22Rv1 (cell line): ENCODE measurements around the gene GNG11.
"Not testable (repeated sequence)": the region's sequence is repeated elsewhere in the genome, so short reads cannot be mapped to it uniquely, and the experiment has no call there.

ENCODE experiments used
- H3K27ac ChIP-seq: fragments of 450-650 bp; 2 replicates; pipeline ENCODE4 v1.5.1; 2017
- ZFX ChIP-seq: fragments of 450-650 bp; IDR thresholded peaks from 2 replicates; pipeline ENCODE4 v1.6.1; 2017; ENCODE audit warnings: antibody characterized with exemption, borderline replicate concordance
- TF ChIP-seq, protein P1 (sequence below): fragments of 450-650 bp; IDR thresholded peaks from 2 replicates; pipeline ENCODE4 v1.5.1; 2017; ENCODE audit warnings: mild to moderate bottlenecking

The GNG11 gene

DNA sequence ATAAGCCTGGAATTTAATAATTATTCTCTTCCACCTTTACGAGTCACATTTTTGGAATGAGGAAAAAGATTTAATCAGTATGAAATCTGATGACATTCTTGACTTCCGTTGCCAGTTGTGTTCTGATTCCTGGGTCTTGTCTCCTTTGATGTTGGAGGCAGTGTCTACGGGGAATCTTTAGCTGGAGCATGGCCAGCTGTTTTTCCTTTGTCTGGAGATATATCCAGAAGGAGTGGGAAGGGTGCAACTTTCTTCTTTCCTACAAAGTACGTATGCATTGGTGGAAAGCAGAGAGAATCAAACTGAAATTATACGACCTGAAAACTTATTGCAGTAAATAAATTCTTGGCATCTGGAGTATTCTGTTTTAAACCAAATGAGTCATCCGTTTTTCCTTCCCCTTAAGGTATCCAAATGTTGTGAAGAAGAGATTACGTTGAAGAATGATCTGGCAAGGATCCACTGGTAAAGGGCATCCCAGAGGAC, 6.9 kb upstream of the GNG11 start:
- TF ChIP-seq, protein P1, sequence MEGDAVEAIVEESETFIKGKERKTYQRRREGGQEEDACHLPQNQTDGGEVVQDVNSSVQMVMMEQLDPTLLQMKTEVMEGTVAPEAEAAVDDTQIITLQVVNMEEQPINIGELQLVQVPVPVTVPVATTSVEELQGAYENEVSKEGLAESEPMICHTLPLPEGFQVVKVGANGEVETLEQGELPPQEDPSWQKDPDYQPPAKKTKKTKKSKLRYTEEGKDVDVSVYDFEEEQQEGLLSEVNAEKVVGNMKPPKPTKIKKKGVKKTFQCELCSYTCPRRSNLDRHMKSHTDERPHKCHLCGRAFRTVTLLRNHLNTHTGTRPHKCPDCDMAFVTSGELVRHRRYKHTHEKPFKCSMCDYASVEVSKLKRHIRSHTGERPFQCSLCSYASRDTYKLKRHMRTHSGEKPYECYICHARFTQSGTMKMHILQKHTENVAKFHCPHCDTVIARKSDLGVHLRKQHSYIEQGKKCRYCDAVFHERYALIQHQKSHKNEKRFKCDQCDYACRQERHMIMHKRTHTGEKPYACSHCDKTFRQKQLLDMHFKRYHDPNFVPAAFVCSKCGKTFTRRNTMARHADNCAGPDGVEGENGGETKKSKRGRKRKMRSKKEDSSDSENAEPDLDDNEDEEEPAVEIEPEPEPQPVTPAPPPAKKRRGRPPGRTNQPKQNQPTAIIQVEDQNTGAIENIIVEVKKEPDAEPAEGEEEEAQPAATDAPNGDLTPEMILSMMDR, result no peak
- no peak for TF ChIP-seq ZFX
- no peak overlapping the region for H3K27ac ChIP-seq

DNA sequence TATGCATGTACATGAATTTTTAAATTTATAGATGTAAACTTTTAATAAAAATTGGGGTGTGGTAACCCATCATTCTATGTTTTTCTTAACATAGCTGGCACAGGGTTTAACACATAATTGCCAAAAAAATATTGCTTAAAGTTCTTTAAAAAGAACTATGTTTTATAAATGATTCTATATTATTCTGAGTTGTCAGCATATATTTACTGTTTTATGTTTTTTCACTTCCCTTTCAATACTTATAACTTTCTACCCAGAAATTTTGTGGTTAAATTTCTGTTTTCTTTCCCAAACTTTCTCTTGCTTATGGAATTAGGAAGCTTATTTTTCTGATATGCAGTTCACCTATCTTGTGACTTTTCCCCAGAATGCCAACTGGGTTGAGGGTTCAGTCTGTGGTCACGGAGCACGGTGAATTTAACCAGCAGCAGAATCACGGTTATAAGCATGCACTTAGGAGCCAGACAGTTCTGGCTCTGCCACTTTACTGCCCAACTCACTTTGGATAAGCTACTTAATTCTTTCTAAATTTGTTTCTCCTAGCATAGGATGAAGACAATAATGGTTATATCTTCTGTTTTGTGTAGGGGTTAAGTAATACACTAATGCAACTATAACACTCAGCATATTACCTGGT, 6.2 kb upstream of the GNG11 start:
- not testable (repeated sequence) for H3K27ac ChIP-seq

DNA sequence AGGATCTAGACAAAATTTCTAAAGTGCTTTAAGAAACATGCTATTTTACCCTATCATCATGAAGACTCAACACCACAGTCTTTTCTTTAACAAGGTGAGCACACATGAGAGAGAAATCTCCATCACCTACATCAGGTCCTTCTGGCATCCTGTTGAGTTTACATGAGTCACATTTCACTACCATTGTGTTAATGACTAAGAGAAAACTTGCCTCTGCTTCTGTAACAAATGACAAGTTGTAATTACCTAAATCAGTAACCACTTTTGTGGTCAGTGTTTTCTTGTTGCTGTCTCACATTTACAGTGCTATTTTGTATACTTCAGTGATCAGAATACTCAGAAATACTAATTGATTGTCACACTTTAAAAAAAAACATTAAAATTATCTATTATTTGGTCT, 5.6 kb upstream of the GNG11 start:
- not testable (repeated sequence) for H3K27ac ChIP-seq

DNA sequence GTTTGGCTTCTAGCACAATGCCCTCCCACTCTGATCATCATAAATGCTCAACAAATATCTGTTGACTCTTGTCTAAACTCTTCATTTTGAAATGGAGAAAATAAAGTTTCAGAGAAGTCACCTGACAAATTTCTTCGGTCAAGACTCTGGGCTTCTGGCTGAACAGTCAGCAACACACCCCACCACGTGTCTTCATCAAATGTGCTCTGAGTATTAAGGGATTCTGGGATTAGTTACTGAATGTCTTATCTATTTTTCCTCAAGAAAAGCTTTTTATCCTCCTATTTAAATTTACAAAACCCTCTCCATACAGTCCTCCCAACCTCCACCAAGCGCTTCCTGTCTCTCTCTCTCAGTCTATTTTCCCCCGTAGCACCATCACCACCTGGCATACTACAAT, 5.2 kb upstream of the GNG11 start:
- not testable (repeated sequence) for H3K27ac ChIP-seq

DNA sequence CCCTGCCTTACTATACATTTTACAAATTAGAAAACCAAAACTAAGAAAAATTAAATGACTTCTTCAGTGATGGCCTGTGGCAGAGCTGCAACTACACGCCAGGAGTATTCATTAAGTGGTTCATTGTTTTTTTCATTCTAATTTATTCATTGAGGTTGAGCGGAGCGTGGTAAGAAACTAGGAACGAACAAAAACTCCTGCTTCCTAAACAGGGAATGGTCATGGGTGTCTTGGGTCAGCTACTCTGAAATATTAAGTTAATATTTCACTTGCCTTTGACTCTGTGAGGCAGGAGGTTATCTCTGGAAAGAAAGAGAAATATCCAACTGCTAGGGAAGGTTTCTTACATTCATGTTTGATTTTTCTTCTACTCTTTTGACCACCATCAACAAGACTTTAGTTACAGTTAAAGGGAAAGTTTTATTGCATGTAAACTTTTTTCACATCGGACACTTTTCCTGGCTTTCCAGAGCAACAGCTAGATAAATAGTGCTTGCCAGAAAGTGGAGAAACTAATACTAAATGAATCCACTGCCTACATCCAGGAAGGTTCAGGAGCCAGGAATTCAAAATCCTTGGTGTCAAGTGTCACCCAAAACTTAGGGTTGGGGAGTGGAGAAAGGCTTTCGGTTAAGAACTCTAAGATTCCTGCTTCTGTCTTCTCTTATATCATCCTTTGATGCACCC, 896 bp upstream of the GNG11 start:
- TF ChIP-seq ZFX, result no peak
- TF ChIP-seq, protein P1, result no peak
- no peak overlapping the region for H3K27ac ChIP-seq

DNA sequence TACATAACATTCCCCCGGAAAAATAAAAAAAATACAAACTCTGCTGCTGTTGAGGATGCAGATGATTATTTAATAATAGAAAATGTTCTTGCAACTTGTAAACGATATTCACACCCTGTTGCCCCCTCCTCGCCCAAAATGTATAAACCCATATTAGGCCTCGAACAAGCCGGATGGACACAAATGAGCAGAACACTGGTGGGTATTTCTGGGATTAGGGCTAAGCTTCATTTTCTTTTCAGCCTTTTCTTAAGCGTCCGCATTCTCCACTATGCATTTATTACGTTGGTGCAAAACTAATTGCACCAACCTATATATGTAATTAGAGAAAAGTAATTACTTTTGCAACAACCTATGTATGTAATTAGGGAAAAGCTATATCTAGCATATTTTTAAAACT, 349 bp upstream of the GNG11 start:
- no peak for TF ChIP-seq ZFX
- TF ChIP-seq, protein P1, result no peak
- H3K27ac ChIP-seq, result no peak overlapping the region

DNA sequence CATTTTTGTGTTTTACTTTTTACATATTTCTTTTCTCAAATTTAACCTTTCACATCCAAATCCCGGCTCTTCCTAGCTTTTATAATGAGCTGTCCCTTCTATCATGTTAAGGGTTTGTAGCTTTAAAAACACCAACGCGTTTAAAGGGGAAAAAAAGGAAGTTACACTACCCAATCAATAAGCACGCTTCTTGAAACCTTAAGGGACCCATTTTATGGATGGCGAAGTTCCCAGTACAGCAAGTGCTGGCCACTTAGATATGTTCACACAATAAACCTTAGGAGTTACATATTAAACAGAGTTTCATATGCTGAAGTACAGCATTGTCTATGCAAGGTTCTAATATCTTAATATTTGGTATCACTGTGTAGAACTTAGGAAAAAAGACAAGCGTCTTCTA, 1.8 kb downstream of the GNG11 start:
- no peak for TF ChIP-seq ZFX
- TF ChIP-seq, protein P1, result no peak
- H3K27ac ChIP-seq, result no peak overlapping the region

DNA sequence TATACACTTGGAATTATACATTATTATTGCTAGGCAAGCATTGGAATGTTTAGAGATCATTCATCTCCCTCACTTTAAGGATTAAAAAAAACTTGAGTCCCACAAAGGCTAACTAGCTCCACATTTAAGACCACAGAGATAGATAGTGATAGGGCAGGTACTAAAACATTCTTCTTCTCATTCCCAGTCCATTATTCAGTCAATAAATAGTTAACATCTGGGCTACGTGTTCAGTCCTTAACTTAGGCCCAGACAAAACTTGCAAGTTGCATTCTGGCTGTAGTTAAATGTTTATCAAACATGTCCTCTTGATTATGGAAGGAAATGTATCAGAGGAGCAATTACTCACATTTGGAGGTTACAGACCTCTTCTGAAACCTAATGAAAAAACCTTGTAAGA, 2.4 kb downstream of the GNG11 start:
- TF ChIP-seq ZFX, result no peak
- TF ChIP-seq, protein P1, result no peak
- H3K27ac ChIP-seq, result no peak overlapping the region

DNA sequence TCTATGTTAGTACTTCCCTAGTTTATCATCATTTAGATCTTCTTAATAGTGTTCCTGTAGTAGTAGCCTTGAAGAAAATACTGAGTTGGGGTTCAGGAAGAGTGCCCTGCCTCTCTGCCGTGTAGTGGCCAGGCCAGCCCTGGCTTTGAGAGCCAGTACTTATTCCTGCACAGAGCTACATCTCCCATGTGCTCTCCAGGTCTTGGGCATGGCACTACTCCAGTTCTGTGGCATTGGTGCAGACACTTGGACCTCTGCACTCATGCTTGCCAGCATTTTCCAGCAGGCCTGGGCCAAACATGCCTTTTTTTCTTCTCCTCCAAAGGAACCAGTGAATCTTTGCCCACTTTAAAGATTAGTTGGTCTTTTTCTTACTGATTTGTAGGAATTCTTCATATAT, 5.3 kb downstream of the GNG11 start:
- H3K27ac ChIP-seq, result no peak overlapping the region

More for the DNA sequence above, 5.3 kb downstream of the GNG11 start:
- TF ChIP-seq, protein P1, result no peak
- no peak for TF ChIP-seq ZFX
